Measurements from ENCODE around the gene ZMYND8.

DNA sequence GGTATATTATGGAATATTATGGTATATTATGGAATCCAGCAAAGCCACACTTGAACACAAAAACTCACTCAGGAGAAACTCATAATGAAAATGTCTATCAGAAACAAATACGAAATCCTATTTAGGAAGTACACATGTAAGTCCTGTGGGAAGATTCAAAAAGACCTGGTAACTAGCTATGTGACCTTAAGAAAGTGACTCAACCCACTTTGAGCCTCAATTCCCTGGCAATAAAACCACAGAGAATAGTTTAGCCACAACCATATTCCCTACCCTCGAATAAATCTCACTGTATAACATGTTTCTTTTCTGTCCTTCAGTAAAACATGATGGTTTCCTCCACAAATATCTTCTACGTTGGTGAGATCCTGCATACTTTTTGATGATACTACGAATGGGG, 56.4 kb downstream of the ZMYND8 start:
- no peak for TF ChIP-seq EZH2 (IDR thresholded peaks at IDR 0.05; ENCODE audit: borderline replicate concordance, low read length)
- TF ChIP-seq, protein P1, sequence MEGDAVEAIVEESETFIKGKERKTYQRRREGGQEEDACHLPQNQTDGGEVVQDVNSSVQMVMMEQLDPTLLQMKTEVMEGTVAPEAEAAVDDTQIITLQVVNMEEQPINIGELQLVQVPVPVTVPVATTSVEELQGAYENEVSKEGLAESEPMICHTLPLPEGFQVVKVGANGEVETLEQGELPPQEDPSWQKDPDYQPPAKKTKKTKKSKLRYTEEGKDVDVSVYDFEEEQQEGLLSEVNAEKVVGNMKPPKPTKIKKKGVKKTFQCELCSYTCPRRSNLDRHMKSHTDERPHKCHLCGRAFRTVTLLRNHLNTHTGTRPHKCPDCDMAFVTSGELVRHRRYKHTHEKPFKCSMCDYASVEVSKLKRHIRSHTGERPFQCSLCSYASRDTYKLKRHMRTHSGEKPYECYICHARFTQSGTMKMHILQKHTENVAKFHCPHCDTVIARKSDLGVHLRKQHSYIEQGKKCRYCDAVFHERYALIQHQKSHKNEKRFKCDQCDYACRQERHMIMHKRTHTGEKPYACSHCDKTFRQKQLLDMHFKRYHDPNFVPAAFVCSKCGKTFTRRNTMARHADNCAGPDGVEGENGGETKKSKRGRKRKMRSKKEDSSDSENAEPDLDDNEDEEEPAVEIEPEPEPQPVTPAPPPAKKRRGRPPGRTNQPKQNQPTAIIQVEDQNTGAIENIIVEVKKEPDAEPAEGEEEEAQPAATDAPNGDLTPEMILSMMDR (IDR thresholded peaks at IDR 0.05; ENCODE audit: low read length) = no peak

Data from OCI-LY1 (cell line).